Trophoblast cell (in vitro differentiated cells and primary cell): Measurements from ENCODE around the gene OLIG1.

Source experiments
- DNase-seq, 2 donors: peaks; one replicate each; pipeline ENCODE4 v3.0.0-alpha.2; 2016
- H2AFZ ChIP-seq: 2 replicates; pipeline ENCODE4 v1.6.1; 2013; ENCODE audit warnings: low read length, moderate library complexity, mild to moderate bottlenecking; ENCODE audit not compliant: insufficient read depth, poor library complexity
- H2AK5ac ChIP-seq: 2 replicates; pipeline ENCODE4 v1.6.1; 2013; ENCODE audit warnings: mild to moderate bottlenecking, low read length
- H2BK120ac ChIP-seq: 2 replicates; pipeline ENCODE4 v1.6.1; 2013; ENCODE audit warnings: low read length, mild to moderate bottlenecking, moderate library complexity; ENCODE audit not compliant: insufficient read depth, poor library complexity
- H2BK12ac ChIP-seq: 2 replicates; pipeline ENCODE4 v1.6.1; 2013; ENCODE audit warnings: mild to moderate bottlenecking, low read length, moderate library complexity
- H2BK5ac ChIP-seq: 2 replicates; pipeline ENCODE4 v1.6.1; 2013; ENCODE audit warnings: low read length, low read depth, moderate library complexity, mild to moderate bottlenecking; ENCODE audit not compliant: poor library complexity
- H3K14ac ChIP-seq: 2 replicates; pipeline ENCODE4 v1.6.1; 2013; ENCODE audit warnings: mild to moderate bottlenecking, low read length
- H3K18ac ChIP-seq: 2 replicates; pipeline ENCODE4 v1.6.1; 2013; ENCODE audit warnings: mild to moderate bottlenecking, low read length
- H3K23ac ChIP-seq: 2 replicates; pipeline ENCODE4 v1.6.1; 2013; ENCODE audit warnings: low read length
- H3K27ac ChIP-seq: 2 replicates; pipeline ENCODE4 v1.5.1; 2013; ENCODE audit warnings: low read depth, mild to moderate bottlenecking, inconsistent platforms, low read length, moderate library complexity
- H3K27me3 ChIP-seq: 2 replicates; pipeline ENCODE4 v1.6.1; 2013; ENCODE audit warnings: inconsistent platforms, mild to moderate bottlenecking, low read length, moderate library complexity; ENCODE audit not compliant: insufficient read depth
- H3K36me3 ChIP-seq, 2 experiments: 1 replicate in 1 of 2; 2 replicates in 1 of 2; pipeline ENCODE4 v1.6.1; 2013; ENCODE audit warnings: low read length in 2 of 2, mild to moderate bottlenecking in 2 of 2, moderate library complexity in 1 of 2; ENCODE audit not compliant: insufficient read depth in 2 of 2, control insufficient read depth in 1 of 2
- H3K4ac ChIP-seq: 2 replicates; pipeline ENCODE4 v1.6.1; 2013; ENCODE audit warnings: low read depth, mild to moderate bottlenecking, low read length, moderate library complexity
- H3K4me1 ChIP-seq, 2 experiments: 1 replicate in 1 of 2; 2 replicates in 1 of 2; pipeline ENCODE4 v1.6.1; 2013; ENCODE audit warnings: low read length in 2 of 2, mild to moderate bottlenecking in 2 of 2, moderate library complexity in 1 of 2; ENCODE audit not compliant: insufficient read depth in 2 of 2, control insufficient read depth in 1 of 2
- H3K4me2 ChIP-seq: 2 replicates; pipeline ENCODE4 v1.6.1; 2013; ENCODE audit warnings: inconsistent platforms, mild to moderate bottlenecking, low read length, moderate library complexity
- H3K4me3 ChIP-seq: 2 replicates; pipeline ENCODE4 v1.5.1; 2013; ENCODE audit warnings: mild to moderate bottlenecking, low read depth, low read length, inconsistent platforms
- H3K79me1 ChIP-seq: one replicate; pipeline ENCODE4 v1.6.1; 2013; ENCODE audit warnings: low read length
- H3K79me2 ChIP-seq: 2 replicates; pipeline ENCODE4 v1.6.1; 2013; ENCODE audit warnings: low read length, mild to moderate bottlenecking; ENCODE audit not compliant: control insufficient read depth, insufficient read depth, poor library complexity
- H3K9ac ChIP-seq: 2 replicates; pipeline ENCODE4 v1.6.1; 2013; ENCODE audit warnings: mild to moderate bottlenecking, low read length
- H3K9me3 ChIP-seq: 2 replicates; pipeline ENCODE4 v1.6.1; 2013; ENCODE audit warnings: low read depth, mild to moderate bottlenecking, control low read depth, inconsistent platforms, low read length; ENCODE audit not compliant: insufficient read depth
- H4K12ac ChIP-seq: 2 replicates; pipeline ENCODE4 v1.6.1; 2013; ENCODE audit warnings: low read depth, mild to moderate bottlenecking, low read length, moderate library complexity
- H4K8ac ChIP-seq: 2 replicates; pipeline ENCODE4 v1.6.1; 2013; ENCODE audit warnings: low read depth, mild to moderate bottlenecking, low read length, moderate library complexity
- H4K91ac ChIP-seq: one replicate; pipeline ENCODE4 v1.6.1; 2013; ENCODE audit warnings: low read depth, mild to moderate bottlenecking, low read length, moderate library complexity
- WGBS: extraction: QIAGEN DNeasy Blood & Tissue Kit; methylation state at CpG from one replicate; pipeline ENCODE4 v1.1.7; 2013; ENCODE audit warnings: missing lambda C conversion rate; ENCODE audit not compliant: insufficient read length, insufficient coverage; ENCODE audit errors: extremely low coverage; 5-methylcytosine and 5-hydroxymethylcytosine counted together

The OLIG1 gene

GRCh38 chr21:33113131-33113530, 43.2 kb downstream of the OLIG1 start:
- Histone ChIP-seq H3K4ac (no peak overlapping the region), H3K27me3 (peaks cover 6% of the 10 kb centered on the region), H3K4me1 (peaks cover 0 to 4% of the 10 kb centered on the region in 2 experiments), H2BK120ac (no peak overlapping the region), H3K4me2 (no peak overlapping the region), H4K91ac (no peak overlapping the region), H4K12ac (no peak overlapping the region), H2BK12ac (no peak overlapping the region), H3K23ac (no peak overlapping the region), H3K79me2 (no peaks in the 10 kb centered on the region), H3K14ac (no peak overlapping the region), H3K79me1 (no peaks in the 10 kb centered on the region), H3K4me3 (no peak overlapping the region), H3K27ac (no peak overlapping the region), H3K18ac (no peak overlapping the region), H3K9ac (no peak overlapping the region), H2BK5ac (no peak overlapping the region), H3K9me3 (peaks cover 3% of the 10 kb centered on the region), H4K8ac (no peak overlapping the region), H3K36me3 (no peaks in the 10 kb centered on the region), H2AFZ (no peak overlapping the region), H2AK5ac (no peak overlapping the region)
- no CpG with 5 or more reads among the region's 13 CpGs for WGBS
- no peak for DNase-seq

- no peak overlapping the region for H3K27ac ChIP-seq
- DNase-seq, result no peak
- H3K9ac ChIP-seq, result no peak overlapping the region
- no peaks in the 10 kb centered on the region for H3K79me2 ChIP-seq
- no peak overlapping the region for H3K4me3 ChIP-seq
- H3K18ac ChIP-seq, result no peak overlapping the region
- no peak overlapping the region for H2AFZ ChIP-seq
- H3K27me3 ChIP-seq, result peaks cover 5% of the 10 kb centered on the region
- no peak overlapping the region for H4K8ac ChIP-seq
- no peak overlapping the region for H4K12ac ChIP-seq
- no CpG with 5 or more reads among the region's 3 CpGs for WGBS
- H2BK5ac ChIP-seq, result no peak overlapping the region
- no peak overlapping the region for H2BK120ac ChIP-seq
- H3K23ac ChIP-seq, result no peak overlapping the region
- H2BK12ac ChIP-seq, result no peak overlapping the region
- H2AK5ac ChIP-seq, result no peak overlapping the region
- H3K4me1 ChIP-seq, result peaks cover 0 to 4% of the 10 kb centered on the region in 2 experiments
- no peak overlapping the region for H4K91ac ChIP-seq
- peaks cover 3% of the 10 kb centered on the region for H3K9me3 ChIP-seq
- no peak overlapping the region for H3K4me2 ChIP-seq
- no peaks in the 10 kb centered on the region for H3K36me3 ChIP-seq
- no peak overlapping the region for H3K4ac ChIP-seq
- H3K79me1 ChIP-seq, result no peaks in the 10 kb centered on the region
- H3K14ac ChIP-seq, result no peak overlapping the region
Measured at GRCh38 chr21:33114276-33114675, 44.3 kb downstream of the OLIG1 start.

DNA sequence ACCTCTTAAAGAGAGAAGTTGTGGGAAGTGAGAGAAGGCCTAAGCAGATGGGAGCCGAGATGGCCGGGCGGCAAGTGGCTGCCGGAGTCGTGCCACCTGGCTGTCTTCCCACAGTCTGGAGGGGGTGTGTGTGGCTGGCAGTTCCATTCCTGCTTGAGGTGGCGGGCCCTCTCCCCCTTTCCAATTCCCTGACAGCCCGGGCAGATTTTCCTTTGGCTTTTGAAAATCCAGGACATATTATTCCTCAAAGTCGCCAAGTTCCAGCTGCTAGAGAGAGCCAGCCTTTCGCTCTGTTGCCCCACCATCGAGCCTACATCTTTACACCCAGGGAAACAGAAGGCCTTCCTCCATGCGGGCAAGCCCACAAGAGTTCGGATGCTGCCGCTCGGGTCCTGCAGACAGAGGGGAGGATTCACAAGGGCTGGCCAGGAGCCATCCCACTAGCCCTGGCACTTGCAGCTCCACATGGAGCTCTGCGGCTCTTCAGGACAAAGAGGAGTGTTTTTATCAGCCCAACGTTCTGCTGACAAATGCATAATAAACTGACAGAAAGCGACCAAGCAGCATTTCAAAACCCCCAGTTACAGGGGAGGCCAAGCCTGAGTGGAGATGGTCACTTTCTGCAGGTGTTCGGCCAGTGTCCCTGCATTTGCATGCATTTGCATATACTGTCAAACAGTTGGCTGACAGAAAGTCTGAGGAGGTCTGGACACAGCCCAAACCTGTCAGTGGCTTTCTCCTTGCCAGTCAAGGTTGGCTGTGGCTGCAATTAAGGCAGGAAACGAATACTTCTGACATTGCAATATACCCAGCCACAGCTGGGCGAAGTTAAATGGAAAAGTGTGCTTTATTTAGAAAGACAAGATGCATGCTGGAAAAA, 45.9 kb downstream of the OLIG1 start:
- Histone ChIP-seq H3K9me3 (no peaks in the 10 kb centered on the region), H3K23ac (no peak overlapping the region), H4K12ac (no peak overlapping the region), H3K27ac (no peak overlapping the region), H2AFZ (no peak overlapping the region), H2AK5ac (no peak overlapping the region), H3K14ac (no peak overlapping the region), H2BK120ac (no peak overlapping the region), H4K91ac (no peak overlapping the region), H3K36me3 (no peaks in the 10 kb centered on the region), H2BK5ac (no peak overlapping the region), H3K4me1 (no peaks in the 10 kb centered on the region), H3K4me3 (no peak overlapping the region), H3K79me1 (no peaks in the 10 kb centered on the region), H3K4ac (no peak overlapping the region), H2BK12ac (no peak overlapping the region), H3K79me2 (no peaks in the 10 kb centered on the region), H3K4me2 (no peak overlapping the region), H3K9ac (no peak overlapping the region), H3K18ac (no peak overlapping the region), H4K8ac (no peak overlapping the region), H3K27me3 (no peaks in the 10 kb centered on the region)
- no peak for DNase-seq
- no CpG with 5 or more reads among the region's 20 CpGs for WGBS

GRCh38 chr21:33116676-33117075, 46.7 kb downstream of the OLIG1 start:
- H3K27ac ChIP-seq, result no peak overlapping the region
- no peak overlapping the region for H3K4me2 ChIP-seq
- H3K18ac ChIP-seq, result no peak overlapping the region
- H2BK120ac ChIP-seq, result no peak overlapping the region
- H2BK5ac ChIP-seq, result no peak overlapping the region
- no peak overlapping the region for H3K4ac ChIP-seq
- no peaks in the 10 kb centered on the region for H3K27me3 ChIP-seq
- no peak overlapping the region for H3K4me3 ChIP-seq
- H2AFZ ChIP-seq, result no peak overlapping the region
- no peak overlapping the region for H3K14ac ChIP-seq
- H4K8ac ChIP-seq, result no peak overlapping the region
- no peak overlapping the region for H4K91ac ChIP-seq
- no peaks in the 10 kb centered on the region for H3K79me1 ChIP-seq
- H4K12ac ChIP-seq, result no peak overlapping the region
- no peak overlapping the region for H3K23ac ChIP-seq
- no peak overlapping the region for H2BK12ac ChIP-seq
- H3K4me1 ChIP-seq, result no peaks in the 10 kb centered on the region
- H2AK5ac ChIP-seq, result no peak overlapping the region
- H3K79me2 ChIP-seq, result no peaks in the 10 kb centered on the region
- no peaks in the 10 kb centered on the region for H3K36me3 ChIP-seq
- DNase-seq, result no peak
- H3K9me3 ChIP-seq, result no peaks in the 10 kb centered on the region
- WGBS, result no CpG with 5 or more reads among the region's 8 CpGs
- no peak overlapping the region for H3K9ac ChIP-seq
